CD4-positive, alpha-beta memory T cell (primary cell): ENCODE measurements around the gene CROCC. TPM values are rescaled to one million over a fixed set of nuclear protein-coding genes. Genes with fewer than 3 reads are reported as not detected.
"Not testable (repeated sequence)": the region's sequence is repeated elsewhere in the genome, so short reads cannot be mapped to it uniquely, and the experiment has no call there.

Experiments used
- CTCF ChIA-PET: fragments of 350-600 bp; sonication (Branson Sonifier 250); formaldehyde crosslinking; loops from one replicate; lab custom pipeline; 2021; ENCODE audit warnings: inconsistent platforms; ENCODE audit not compliant: partially characterized antibody; lab: Charles Lee
- POLR2A ChIA-PET: fragments of 350-600 bp; sonication (Branson Sonifier 250); formaldehyde crosslinking; loops from one replicate; lab custom pipeline; 2021; ENCODE audit not compliant: partially characterized antibody; lab: Charles Lee
- DNase-seq, 5 donors: peaks; one replicate each; pipeline versions ENCODE4 v3.0.0 to v3.0.0-alpha.2; 2020 to 2022; ENCODE audit warnings: mixed read lengths in 1 of 5
- H3K27ac ChIP-seq: one replicate; pipeline ENCODE4 v1.7.0; 2013; ENCODE audit warnings: low read depth, low read length
- H3K27me3 ChIP-seq: 2 replicates; pipeline ENCODE4 v1.7.0; 2013; ENCODE audit warnings: mild to moderate bottlenecking, low read length, moderate library complexity; ENCODE audit not compliant: insufficient read depth
- H3K36me3 ChIP-seq: 2 replicates; pipeline ENCODE4 v1.7.0; 2013; ENCODE audit warnings: mild to moderate bottlenecking, low read length, moderate library complexity; ENCODE audit not compliant: insufficient read depth
- H3K4me1 ChIP-seq: 2 replicates; pipeline ENCODE4 v1.7.0; 2013; ENCODE audit warnings: mild to moderate bottlenecking, low read length, moderate library complexity; ENCODE audit not compliant: insufficient read depth
- H3K4me3 ChIP-seq, 2 donors: one replicate each; pipeline ENCODE4 v1.7.0; 2013; ENCODE audit warnings: low read length in 2 of 2, mild to moderate bottlenecking in 1 of 2
- H3K9me3 ChIP-seq, 2 donors: one replicate each; pipeline ENCODE4 v1.7.0; 2013; ENCODE audit warnings: low read length in 2 of 2, control low read depth in 1 of 2; ENCODE audit not compliant: control insufficient read depth in 1 of 2
- H3K27ac Mint-ChIP-seq, 7 donors: one replicate each; pipeline ENCODE4 v1.8.0; 2020 to 2021; ENCODE audit warnings: mixed read lengths in 7 of 7, mild to moderate bottlenecking in 6 of 7, inconsistent platforms in 3 of 7, moderate library complexity in 3 of 7
- H3K27me3 Mint-ChIP-seq, 2 donors: one replicate each; pipeline ENCODE4 v1.8.0; 2020 to 2021; ENCODE audit warnings: mixed read lengths in 2 of 2
- H3K36me3 Mint-ChIP-seq, 2 donors: one replicate each; pipeline ENCODE4 v1.8.0; 2020 to 2021; ENCODE audit warnings: mixed read lengths in 2 of 2, inconsistent platforms in 1 of 2, mild to moderate bottlenecking in 1 of 2
- H3K4me1 Mint-ChIP-seq, 4 donors: one replicate each; pipeline ENCODE4 v1.8.0; 2020 to 2021; ENCODE audit warnings: mixed read lengths in 4 of 4, mild to moderate bottlenecking in 1 of 4
- H3K4me3 Mint-ChIP-seq, 8 donors: one replicate each; pipeline ENCODE4 v1.8.0; 2020 to 2021; ENCODE audit warnings: mixed read lengths in 8 of 8, mild to moderate bottlenecking in 7 of 8, moderate library complexity in 6 of 8, inconsistent platforms in 3 of 8
- H3K9me3 Mint-ChIP-seq, 8 donors: one replicate each; pipeline ENCODE4 v1.8.0; 2020 to 2021; ENCODE audit warnings: mixed read lengths in 8 of 8, mild to moderate bottlenecking in 5 of 8, inconsistent platforms in 3 of 8, moderate library complexity in 1 of 8
- intact Hi-C: fragments of 100-400 bp; cut with micrococcal nuclease; formaldehyde crosslinking; loops from one replicate; pipeline ENCODE4 v1.15.1; 2023
- polyA plus RNA-seq, 2 donors: library from polyadenylated mRNA; unstranded; fragments of 300-500 nt; fragmentation: Illumina TruSeq; gene quantifications; one replicate each; pipeline ENCODE4 v1.2.3, GENCODE V29; 2021
- total RNA-seq, 2 experiments: library from RNA; stranded (reverse); gene quantifications; one replicate each; pipeline ENCODE4 v1.2.3, GENCODE V29; 2021

Gene CROCC
- total and polyA plus RNA-seq, 4 experiments from 2014 or later, result 0.77 to 91.7 (median 46.7) TPM

GRCh38 chr1:16884487-16884886 is 37.2 kb upstream of the CROCC start:
- POLR2A ChIA-PET, H3K9me3 Mint-ChIP-seq, DNase-seq, H3K36me3 Mint-ChIP-seq, intact Hi-C loops, H3K4me3 Mint-ChIP-seq, H3K27ac ChIP-seq, H3K9me3 ChIP-seq, H3K27me3 ChIP-seq, H3K36me3 ChIP-seq, H3K4me3 ChIP-seq, H3K4me1 ChIP-seq, H3K27ac Mint-ChIP-seq: not testable (repeated sequence)
- peaks cover 0 to 24% (median 11%) of the 10 kb centered on the region in 4 donors for H3K4me1 Mint-ChIP-seq
- H3K27me3 Mint-ChIP-seq, result peaks cover 15 to 17% of the 10 kb centered on the region in 2 donors
- CTCF ChIA-PET, result interaction anchor here (0.6 kb wide), 1 partner anchor 534 kb away, joined by 3 read pairs; no protein-coding TSS in a partner anchor

- Mint-ChIP-seq H3K27ac (peak overlapping the region in 1 of 7 donors; percentile 43), H3K9me3 (no peaks in the 10 kb centered on the region), H3K27me3 (peaks cover 5 to 10% of the 10 kb centered on the region in 2 donors), H3K36me3 (peaks cover 0 to 2% of the 10 kb centered on the region in 2 donors), H3K4me1 (peaks cover 0 to 33% (median 19%) of the 10 kb centered on the region in 4 donors), H3K4me3 (no peak overlapping the region)
- Histone ChIP-seq H3K27ac (no peak overlapping the region), H3K27me3 (no peaks in the 10 kb centered on the region), H3K4me1 (peaks cover 16% of the 10 kb centered on the region), H3K4me3 (no peak overlapping the region), H3K36me3 (no peaks in the 10 kb centered on the region), H3K9me3 (no peaks in the 10 kb centered on the region)
- intact Hi-C loops, result no loop called here
- ChIA-PET POLR2A (interaction anchor here (4.2 kb wide), 1 partner anchor 18 kb away, joined by 82 read pairs; no protein-coding TSS in a partner anchor), CTCF (interaction anchor here (0.9 kb wide), 1 partner anchor 180 kb away, joined by 4 read pairs; no protein-coding TSS in a partner anchor)
- no peak for DNase-seq
Observed at GRCh38 chr1:16886860-16887605, 34.7 kb upstream of the CROCC start.

- H3K27ac ChIP-seq, result peak overlapping the region; percentile 54
- intact Hi-C loops, result no loop called here
- H3K36me3 Mint-ChIP-seq, result peaks cover 0 to 2% of the 10 kb centered on the region in 2 donors
- no peaks in the 10 kb centered on the region for H3K9me3 Mint-ChIP-seq
- H3K36me3 ChIP-seq, result no peaks in the 10 kb centered on the region
- H3K4me1 Mint-ChIP-seq, result peaks cover 0 to 33% (median 19%) of the 10 kb centered on the region in 4 donors
- DNase-seq, result peak; percentile 43 to 59 (median 50)
- ChIA-PET POLR2A (interaction anchor here (0.7 to 4.2 kb wide), 14 partner anchors 8 to 1362 kb away, joined by 3 to 82 read pairs (median 4); partner anchors contain the start of genes CROCC, DNAJC16, NBPF1 and RNU1-1), CTCF (interaction anchor here (0.7 to 2.0 kb wide), 11 partner anchors 10 to 269 kb away, joined by 3 to 6 read pairs (median 4); no protein-coding TSS in a partner anchor)
- no peaks in the 10 kb centered on the region for H3K27me3 ChIP-seq
- H3K9me3 ChIP-seq, result no peaks in the 10 kb centered on the region
- peak overlapping the region; percentile 91 to 98 (median 93) for H3K27ac Mint-ChIP-seq
- peaks cover 0 to 1% of the 10 kb centered on the region in 2 donors for H3K27me3 Mint-ChIP-seq
- peaks cover 16% of the 10 kb centered on the region for H3K4me1 ChIP-seq
- H3K4me3 ChIP-seq, result peak overlapping the region; percentile 60 to 67
- H3K4me3 Mint-ChIP-seq, result peak overlapping the region; percentile 85 to 98 (median 96)
Observed at GRCh38 chr1:16888860-16889816, 32.6 kb upstream of the CROCC start.

GRCh38 chr1:16890539-16891021 is 31.2 kb upstream of the CROCC start:
- POLR2A ChIA-PET, result interaction anchor here (1.4 kb wide), 1 partner anchor 14 kb away, joined by 11 read pairs; no protein-coding TSS in a partner anchor
- H3K36me3 ChIP-seq, DNase-seq, H3K4me3 ChIP-seq, H3K27me3 Mint-ChIP-seq, H3K9me3 ChIP-seq, H3K36me3 Mint-ChIP-seq, H3K27me3 ChIP-seq, intact Hi-C loops, H3K27ac ChIP-seq, H3K9me3 Mint-ChIP-seq: not testable (repeated sequence)
- H3K27ac Mint-ChIP-seq, result peak overlapping the region in 1 of 7 donors; percentile 79
- peaks cover 3 to 41% (median 24%) of the 10 kb centered on the region in 4 donors for H3K4me1 Mint-ChIP-seq
- H3K4me1 ChIP-seq, result peaks cover 20% of the 10 kb centered on the region
- H3K4me3 Mint-ChIP-seq, result peak overlapping the region in 3 of 8 donors; percentile 92 to 98 (median 96)
- CTCF ChIA-PET, result interaction anchor here (0.7 to 1.0 kb wide), 2 partner anchors 13 to 68 kb away, joined by 3 to 4 read pairs; no protein-coding TSS in a partner anchor

- Mint-ChIP-seq H3K4me1 (peaks cover 5 to 44% (median 24%) of the 10 kb centered on the region in 4 donors), H3K27ac (peak overlapping the region in 1 of 7 donors; percentile 79), H3K4me3 (peak overlapping the region in 2 of 8 donors; percentile 10 to 58)
- H3K9me3 Mint-ChIP-seq, intact Hi-C loops, DNase-seq, H3K27me3 ChIP-seq, H3K36me3 ChIP-seq, H3K4me3 ChIP-seq, H3K27ac ChIP-seq, H3K36me3 Mint-ChIP-seq, H3K27me3 Mint-ChIP-seq, H3K9me3 ChIP-seq: not testable (repeated sequence)
- ChIA-PET CTCF (interaction anchor here (0.7 kb wide), 1 partner anchor 68 kb away, joined by 3 read pairs; no protein-coding TSS in a partner anchor), POLR2A (interaction anchor here (1.4 kb wide), 1 partner anchor 14 kb away, joined by 11 read pairs; no protein-coding TSS in a partner anchor)
- peaks cover 20% of the 10 kb centered on the region for H3K4me1 ChIP-seq
Observed at GRCh38 chr1:16891057-16891456, 30.7 kb upstream of the CROCC start.

GRCh38 chr1:16892978-16893525 is 28.7 kb upstream of the CROCC start:
- DNase-seq, H3K36me3 Mint-ChIP-seq, H3K4me3 Mint-ChIP-seq, H3K27me3 Mint-ChIP-seq, H3K36me3 ChIP-seq, H3K27ac ChIP-seq, H3K27me3 ChIP-seq, intact Hi-C loops, H3K9me3 ChIP-seq, CTCF ChIA-PET, H3K4me3 ChIP-seq, H3K9me3 Mint-ChIP-seq: not testable (repeated sequence)
- POLR2A ChIA-PET, result interaction anchor here (1.3 to 2.9 kb wide), 3 partner anchors 11 to 249 kb away, joined by 3 to 32 read pairs (median 6); no protein-coding TSS in a partner anchor
- H3K4me1 Mint-ChIP-seq, result peaks cover 13 to 52% (median 37%) of the 10 kb centered on the region in 4 donors
- H3K27ac Mint-ChIP-seq, result peak overlapping the region in 1 of 7 donors; percentile 61
- H3K4me1 ChIP-seq, result peaks cover 29% of the 10 kb centered on the region
